Measurements from ENCODE around the gene SBF1.

- TF ChIP-seq CTCF (conservative IDR thresholded peaks at IDR 0.05 in 1 of 2, IDR thresholded peaks at IDR 0.05 in 1 of 2; ENCODE audit: low read depth in 1 of 2, low read length in 2 of 2) (no peak), EZH2 (IDR thresholded peaks at IDR 0.05; ENCODE audit: low read length, missing control alignments) (peak; percentile 35)
Observed at GRCh38 chr22:50486561-50487289, 11.9 kb upstream of the SBF1 start, which contains the start of gene MIOX.
